OCI-LY3 (cell line): ENCODE data around the gene PLAAT2.
"Not testable (repeated sequence)": the region's sequence is repeated elsewhere in the genome, so short reads cannot be mapped to it uniquely, and the experiment has no call there.

Experiments
- H2AFZ ChIP-seq: fragments of 200-600, 300-600 bp; shearing (Covaris generic); 2 replicates; pipeline ENCODE4 v1.6.0; 2014; ENCODE audit warnings: antibody characterized with exemption, low read depth, low read length
- H3K27ac ChIP-seq: fragments of 200-600, 300-600 bp; sonication (generic); 2 replicates; pipeline ENCODE4 v1.5.1; 2014; ENCODE audit warnings: mild to moderate bottlenecking, low read length, moderate library complexity, mixed read lengths
- H3K27me3 ChIP-seq: fragments of 200-600, 300-600 bp; sonication (generic); 2 replicates; pipeline ENCODE4 v1.6.1; 2014; ENCODE audit warnings: low read depth, low read length, mixed read lengths
- H3K36me3 ChIP-seq: fragments of 200-600, 300-600 bp; sonication (generic); replicated peaks from 2 replicates; pipeline ENCODE3; 2014; ENCODE audit warnings: low read depth, low read length, mixed read lengths
- H3K4me1 ChIP-seq: fragments of 300-600, 200-600 bp; sonication (generic); 2 replicates; pipeline ENCODE4 v1.6.1; 2014; ENCODE audit warnings: low read length, mixed read lengths
- H3K4me2 ChIP-seq: fragments of 200-600, 300-600 bp; sonication (generic); 2 replicates; pipeline ENCODE4 v1.6.1; 2014; ENCODE audit warnings: low read length, mixed read lengths
- H3K4me3 ChIP-seq: fragments of 300-600, 200-600 bp; sonication (generic); 2 replicates; pipeline ENCODE4 v1.5.1; 2014; ENCODE audit warnings: antibody characterized with exemption, mild to moderate bottlenecking, low read length, moderate library complexity
- H3K79me2 ChIP-seq: fragments of 300-600, 200-600 bp; shearing (Covaris generic); 2 replicates; pipeline ENCODE4 v1.6.1; 2014; ENCODE audit warnings: mild to moderate bottlenecking, low read length, mixed read lengths
- H3K9ac ChIP-seq: fragments of 300-600, 200-600 bp; shearing (Covaris generic); 2 replicates; pipeline ENCODE4 v1.6.0; 2014; ENCODE audit warnings: mild to moderate bottlenecking, low read length, moderate library complexity
- H3K9me3 ChIP-seq: fragments of 200-600, 300-600 bp; shearing (Covaris generic); 2 replicates; pipeline ENCODE4 v1.6.1; 2014; ENCODE audit warnings: low read length, mixed read lengths; ENCODE audit not compliant: insufficient read depth
- H4K20me1 ChIP-seq: fragments of 200-600, 300-600 bp; sonication (generic); 2 replicates; pipeline ENCODE4 v1.6.1; 2016; ENCODE audit warnings: low read length, mixed read lengths; ENCODE audit not compliant: insufficient read depth
- EZH2phosphoT487 ChIP-seq: fragments of 200-600 bp; shearing (Covaris generic); IDR thresholded peaks from 2 replicates; pipeline ENCODE4 v1.6.1; 2018; ENCODE audit warnings: antibody characterized with exemption, mixed run types, low read depth
- TF ChIP-seq, protein P1 (sequence below): fragments of 200-600, 300-600 bp; sonication (generic); IDR thresholded peaks from 2 replicates; pipeline ENCODE4 v1.5.1; 2014; ENCODE audit warnings: antibody characterized with exemption, low read length, low read depth

Gene PLAAT2

GRCh38 chr11:63551091-63551888, 11.9 kb downstream of the PLAAT2 start:
- Histone ChIP-seq H3K4me3 (no peak overlapping the region), H3K9ac (no peak overlapping the region), H3K4me2 (no peak overlapping the region)

DNA sequence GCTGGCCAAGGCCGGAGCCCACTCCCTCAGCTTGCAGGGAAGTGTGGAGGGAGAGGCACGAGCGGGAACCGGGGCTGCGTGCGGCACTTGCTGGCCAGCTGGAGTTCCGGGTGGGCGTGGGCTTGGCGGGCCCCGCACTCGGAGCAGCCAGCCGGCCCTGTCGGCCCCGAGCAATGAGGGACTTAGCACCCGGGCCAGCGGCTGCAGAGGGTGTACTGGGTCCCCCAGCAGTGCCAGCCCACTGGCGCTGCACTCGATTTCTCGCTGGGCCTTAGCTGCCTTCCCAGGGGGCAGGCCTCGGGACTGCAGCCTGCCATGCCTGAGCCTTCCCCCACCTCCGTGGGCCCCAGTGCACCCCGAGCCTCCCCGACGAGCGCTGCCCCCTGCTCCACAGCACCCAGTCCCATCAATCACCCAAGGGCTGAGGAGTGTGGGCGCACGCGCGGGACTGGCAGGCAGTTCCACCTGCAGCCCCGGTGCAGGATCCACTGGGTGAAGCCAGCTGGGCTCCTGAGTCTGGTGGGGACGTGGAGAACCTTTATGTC, 13.0 kb downstream of the PLAAT2 start:
- H3K36me3 ChIP-seq, H3K27me3 ChIP-seq, H3K4me3 ChIP-seq, H3K4me2 ChIP-seq, H3K79me2 ChIP-seq, H3K9me3 ChIP-seq, H2AFZ ChIP-seq, H4K20me1 ChIP-seq, H3K27ac ChIP-seq, H3K9ac ChIP-seq: not testable (repeated sequence)
- peaks cover 14% of the 10 kb centered on the region for H3K4me1 ChIP-seq

More at GRCh38 chr11:63551091-63551888, 11.9 kb downstream of the PLAAT2 start:
- H3K9me3 ChIP-seq: no peaks in the 10 kb centered on the region
- H2AFZ ChIP-seq: no peak overlapping the region
- no peaks in the 10 kb centered on the region for H3K79me2 ChIP-seq
- peaks cover 16% of the 10 kb centered on the region for H3K27me3 ChIP-seq
- no peak overlapping the region for H3K27ac ChIP-seq
- no peak for TF ChIP-seq EZH2phosphoT487
- TF ChIP-seq, protein P1, sequence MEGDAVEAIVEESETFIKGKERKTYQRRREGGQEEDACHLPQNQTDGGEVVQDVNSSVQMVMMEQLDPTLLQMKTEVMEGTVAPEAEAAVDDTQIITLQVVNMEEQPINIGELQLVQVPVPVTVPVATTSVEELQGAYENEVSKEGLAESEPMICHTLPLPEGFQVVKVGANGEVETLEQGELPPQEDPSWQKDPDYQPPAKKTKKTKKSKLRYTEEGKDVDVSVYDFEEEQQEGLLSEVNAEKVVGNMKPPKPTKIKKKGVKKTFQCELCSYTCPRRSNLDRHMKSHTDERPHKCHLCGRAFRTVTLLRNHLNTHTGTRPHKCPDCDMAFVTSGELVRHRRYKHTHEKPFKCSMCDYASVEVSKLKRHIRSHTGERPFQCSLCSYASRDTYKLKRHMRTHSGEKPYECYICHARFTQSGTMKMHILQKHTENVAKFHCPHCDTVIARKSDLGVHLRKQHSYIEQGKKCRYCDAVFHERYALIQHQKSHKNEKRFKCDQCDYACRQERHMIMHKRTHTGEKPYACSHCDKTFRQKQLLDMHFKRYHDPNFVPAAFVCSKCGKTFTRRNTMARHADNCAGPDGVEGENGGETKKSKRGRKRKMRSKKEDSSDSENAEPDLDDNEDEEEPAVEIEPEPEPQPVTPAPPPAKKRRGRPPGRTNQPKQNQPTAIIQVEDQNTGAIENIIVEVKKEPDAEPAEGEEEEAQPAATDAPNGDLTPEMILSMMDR: no peak
- H3K4me1 ChIP-seq: peaks cover 14% of the 10 kb centered on the region
- no peaks in the 10 kb centered on the region for H4K20me1 ChIP-seq
- no peaks in the 10 kb centered on the region for H3K36me3 ChIP-seq

DNA sequence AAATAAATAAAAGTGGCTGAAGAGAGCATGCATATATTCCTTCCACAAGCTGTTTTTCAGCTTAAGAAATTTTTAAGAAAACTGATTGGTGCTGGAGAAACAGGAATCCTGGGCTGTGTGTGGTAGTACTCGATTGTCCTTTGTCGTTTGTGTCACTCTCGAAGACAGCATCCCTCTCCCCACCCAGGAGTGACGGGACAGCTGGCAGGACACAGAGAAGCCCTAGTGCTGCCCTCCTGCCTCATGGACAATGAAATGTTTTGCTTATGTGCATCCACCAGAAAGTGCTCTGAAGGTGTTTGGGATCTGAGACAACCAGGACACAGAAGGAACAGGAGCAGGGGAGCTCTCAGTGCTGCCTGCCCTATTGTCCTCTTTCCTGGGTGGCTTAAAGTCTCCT, 13.8 kb downstream of the PLAAT2 start:
- no peaks in the 10 kb centered on the region for H3K36me3 ChIP-seq
- H3K9ac ChIP-seq: no peak overlapping the region
- peaks cover 14% of the 10 kb centered on the region for H3K4me1 ChIP-seq
- H3K9me3 ChIP-seq: no peaks in the 10 kb centered on the region
- no peak overlapping the region for H3K4me3 ChIP-seq
- no peak for TF ChIP-seq EZH2phosphoT487
- TF ChIP-seq, protein P1: no peak
- no peak overlapping the region for H3K27ac ChIP-seq
- no peaks in the 10 kb centered on the region; the same call in 1 of the 2 replicates for H3K27me3 ChIP-seq
- H3K4me2 ChIP-seq: no peak overlapping the region
- no peak overlapping the region for H2AFZ ChIP-seq
- H4K20me1 ChIP-seq: no peaks in the 10 kb centered on the region
- H3K79me2 ChIP-seq: no peaks in the 10 kb centered on the region

- TF ChIP-seq, protein P1: no peak
- TF ChIP-seq EZH2phosphoT487: no peak
- Histone ChIP-seq H2AFZ (no peak overlapping the region), H3K4me3 (no peak overlapping the region), H3K27ac (no peak overlapping the region), H3K9me3 (no peaks in the 10 kb centered on the region), H3K9ac (no peak overlapping the region), H4K20me1 (no peaks in the 10 kb centered on the region), H3K36me3 (no peaks in the 10 kb centered on the region), H3K4me2 (no peak overlapping the region), H3K27me3 (no peaks in the 10 kb centered on the region), H3K79me2 (no peaks in the 10 kb centered on the region), H3K4me1 (peaks cover 13% of the 10 kb centered on the region)
Observed at GRCh38 chr11:63548178-63548577, 15.0 kb downstream of the PLAAT2 start.
